Activated CD8-positive, alpha-beta memory T cell treated with anti-CD3 and anti-CD28 coated beads, Interleukin-2, amount 10 ng/mL, durations not matched to agents 7 days and 5 days (primary cell): ENCODE data around the gene CCDC54. TPM values are rescaled to one million over a fixed set of nuclear protein-coding genes. Genes with fewer than 3 reads are reported as not detected.

ENCODE experiments used
- ATAC-seq: fragments of 150-1000 bp; cut with Tn5 transposase; one replicate; pipeline ENCODE4 v1.10.0; 2021; ENCODE audit warnings: moderate library complexity
- CTCF ChIA-PET: fragments of 350-600 bp; sonication (Branson Sonifier 250); formaldehyde crosslinking; loops from one replicate; lab custom pipeline; 2021; ENCODE audit warnings: antibody characterized with exemption; lab: Charles Lee
- DNase-seq: peaks from one replicate; pipeline ENCODE4 v3.0.0-alpha.2; 2020
- H3K27ac Mint-ChIP-seq: one replicate; pipeline ENCODE4 v1.8.0; 2021; ENCODE audit warnings: mild to moderate bottlenecking, mixed read lengths
- H3K27me3 Mint-ChIP-seq: one replicate; pipeline ENCODE4 v1.8.0; 2021; ENCODE audit warnings: mixed read lengths
- H3K36me3 Mint-ChIP-seq: one replicate; pipeline ENCODE4 v1.8.0; 2021; ENCODE audit warnings: mild to moderate bottlenecking, mixed read lengths
- H3K4me1 Mint-ChIP-seq: one replicate; pipeline ENCODE4 v1.8.0; 2021; ENCODE audit warnings: mixed read lengths
- H3K4me3 Mint-ChIP-seq: one replicate; pipeline ENCODE4 v1.8.0; 2021; ENCODE audit warnings: mild to moderate bottlenecking, moderate library complexity, mixed read lengths
- H3K9me3 Mint-ChIP-seq: one replicate; pipeline ENCODE4 v1.8.0; 2022; ENCODE audit warnings: low read depth, mixed read lengths
- total RNA-seq, 2 experiments: library from RNA; stranded (reverse); gene quantifications; one replicate each; pipeline ENCODE4 v1.2.3, GENCODE V29; 2021

CCDC54 gene
- total RNA-seq, 2 experiments from 2014 or later = not detected

DNA sequence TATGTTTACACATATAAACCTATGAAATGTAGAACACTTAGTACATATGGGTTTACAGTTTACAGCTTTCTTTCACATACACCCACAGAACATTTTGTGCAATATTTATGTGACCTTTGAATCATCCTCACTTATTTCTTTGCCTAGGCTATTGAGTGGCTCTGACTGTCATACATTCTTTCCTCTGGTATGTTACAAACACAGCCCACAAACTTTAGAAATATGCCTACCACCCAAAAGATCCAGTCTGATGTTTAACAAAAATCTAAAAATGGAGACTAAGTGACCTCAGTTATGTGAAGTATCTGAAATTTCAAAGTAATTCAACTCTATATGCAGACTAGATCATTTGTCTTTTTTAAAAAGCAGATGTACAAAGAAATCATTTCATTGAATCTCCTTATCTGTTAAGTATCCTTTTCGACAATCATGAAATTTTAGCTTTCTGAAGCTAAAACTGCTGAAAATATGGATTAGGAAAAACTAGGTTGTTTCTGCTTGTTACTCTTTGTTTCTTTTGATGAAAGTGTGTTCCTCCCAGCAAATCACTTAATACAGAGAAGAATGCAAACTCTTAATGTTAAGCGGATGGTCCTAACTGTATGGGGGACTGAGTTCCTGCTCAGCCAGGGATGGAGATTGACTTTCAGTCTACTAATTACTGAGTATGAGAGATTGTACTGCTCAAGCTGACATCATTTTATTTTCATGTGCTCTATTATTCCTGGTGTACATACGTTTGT lies 27.7 kb downstream of the CCDC54 start:
- H3K4me1 Mint-ChIP-seq = no peaks in the 10 kb centered on the region
- H3K36me3 Mint-ChIP-seq = peaks cover 3% of the 10 kb centered on the region
- H3K4me3 Mint-ChIP-seq = no peak overlapping the region
- CTCF ChIA-PET = interaction anchor here (0.8 to 1.8 kb wide), 2 partner anchors 25 to 168 kb away, joined by 3 to 5 read pairs; no protein-coding TSS in a partner anchor
- peaks cover 7% of the 10 kb centered on the region for H3K9me3 Mint-ChIP-seq
- no peak for DNase-seq
- peaks cover 3% of the 10 kb centered on the region for H3K27me3 Mint-ChIP-seq
- H3K27ac Mint-ChIP-seq = no peak overlapping the region
- no peak for ATAC-seq

DNA sequence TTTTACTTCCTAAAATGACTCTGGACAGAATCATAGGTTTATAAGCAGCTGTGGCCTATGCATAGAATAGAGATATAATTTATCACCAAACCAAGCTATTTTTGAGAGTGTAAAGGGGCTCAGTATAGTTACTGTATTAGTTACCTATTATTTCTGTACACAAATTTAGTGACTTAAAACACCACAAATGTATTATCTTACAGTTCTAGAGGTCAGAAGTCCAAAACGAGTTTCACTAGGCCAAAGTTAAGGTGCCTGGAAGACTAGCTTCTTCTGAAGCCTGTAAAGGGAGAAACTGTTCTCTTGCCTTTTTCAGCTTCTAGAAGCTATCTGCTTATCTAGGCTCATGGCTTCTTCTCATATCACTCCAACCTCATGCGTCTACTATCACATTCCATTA lies 30.1 kb downstream of the CCDC54 start:
- H3K4me3 Mint-ChIP-seq = no peak overlapping the region
- no peak for ATAC-seq
- H3K9me3 Mint-ChIP-seq = peaks cover 7% of the 10 kb centered on the region
- CTCF ChIA-PET = no interaction called here
- peaks cover 3% of the 10 kb centered on the region for H3K36me3 Mint-ChIP-seq
- no peak for DNase-seq
- no peak overlapping the region for H3K27ac Mint-ChIP-seq
- H3K4me1 Mint-ChIP-seq = no peaks in the 10 kb centered on the region
- peaks cover 6% of the 10 kb centered on the region for H3K27me3 Mint-ChIP-seq

DNA sequence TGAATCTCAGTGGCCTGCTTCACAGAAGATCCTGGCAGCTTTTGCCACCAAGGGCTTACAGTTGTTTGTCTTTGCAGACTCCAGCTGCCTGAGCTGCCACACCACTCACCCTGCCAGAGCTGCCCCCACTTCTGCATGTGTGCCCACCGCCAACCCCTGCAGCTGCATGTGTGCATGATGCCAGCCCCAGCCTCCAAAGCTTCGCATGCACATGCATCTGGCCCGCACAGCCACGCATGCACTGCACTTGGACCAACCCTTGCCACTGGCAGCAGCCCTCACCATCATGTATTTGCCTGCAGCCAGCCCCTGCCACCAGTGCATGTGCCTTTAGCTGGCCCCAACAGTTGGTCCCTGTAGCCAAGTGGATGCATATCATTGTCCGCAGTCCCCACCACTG lies 31.3 kb downstream of the CCDC54 start:
- no peak overlapping the region for H3K4me3 Mint-ChIP-seq
- ATAC-seq = no peak
- CTCF ChIA-PET = interaction anchor here (0.6 kb wide), 1 partner anchor 37 kb away, joined by 3 read pairs; no protein-coding TSS in a partner anchor
- peaks cover 4% of the 10 kb centered on the region for H3K4me1 Mint-ChIP-seq
- peaks cover 7% of the 10 kb centered on the region for H3K9me3 Mint-ChIP-seq
- peaks cover 6% of the 10 kb centered on the region for H3K36me3 Mint-ChIP-seq
- H3K27ac Mint-ChIP-seq = no peak overlapping the region
- no peak for DNase-seq
- peaks cover 8% of the 10 kb centered on the region for H3K27me3 Mint-ChIP-seq

DNA sequence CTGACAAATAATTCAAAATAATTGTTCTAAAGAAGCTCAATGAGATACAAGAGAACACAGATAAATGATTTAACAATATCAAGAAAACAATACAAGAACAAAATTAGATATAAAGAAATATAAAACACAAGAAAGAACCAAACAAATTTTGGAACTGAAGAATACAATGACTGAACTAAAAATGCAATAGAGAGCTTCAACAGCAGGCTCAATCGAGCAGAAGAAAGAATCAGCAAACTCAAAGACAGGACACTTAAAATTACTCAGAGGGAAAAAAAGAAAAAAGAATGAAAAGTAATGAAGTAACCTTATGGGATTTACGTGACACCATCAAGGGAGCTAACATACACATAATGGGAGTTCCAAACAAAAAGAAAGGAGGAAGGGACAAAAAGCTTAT lies 32.1 kb downstream of the CCDC54 start:
- H3K4me1 Mint-ChIP-seq = peaks cover 11% of the 10 kb centered on the region
- no peak for DNase-seq
- CTCF ChIA-PET = interaction anchor here (1.2 to 2.6 kb wide), 4 partner anchors 12 to 174 kb away, joined by 3 to 11 read pairs (median 3); no protein-coding TSS in a partner anchor
- H3K27ac Mint-ChIP-seq = no peak overlapping the region
- H3K9me3 Mint-ChIP-seq = peaks cover 9% of the 10 kb centered on the region
- H3K4me3 Mint-ChIP-seq = no peak overlapping the region
- peaks cover 8% of the 10 kb centered on the region for H3K27me3 Mint-ChIP-seq
- no peak for ATAC-seq
- peaks cover 8% of the 10 kb centered on the region for H3K36me3 Mint-ChIP-seq

DNA sequence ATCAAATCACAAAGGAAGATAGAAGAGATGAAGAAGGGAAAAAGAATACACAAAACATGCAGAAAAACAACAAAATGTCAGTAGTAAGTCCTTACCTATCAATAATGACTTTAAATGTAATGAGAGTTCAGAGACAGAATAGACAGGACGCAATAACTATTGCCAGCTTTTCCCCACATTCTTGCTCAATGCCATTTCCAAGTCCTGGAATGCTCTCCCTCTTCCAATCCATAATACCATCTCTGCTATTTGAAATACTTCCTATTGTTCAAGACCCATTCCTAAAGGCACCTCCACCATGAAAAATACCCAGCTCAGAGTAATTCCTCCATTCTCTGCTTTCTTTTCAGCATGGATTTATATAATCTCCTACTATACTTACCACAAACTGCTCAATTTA lies 33.4 kb downstream of the CCDC54 start:
- Mint-ChIP-seq H3K27ac (no peak overlapping the region), H3K4me3 (no peak overlapping the region), H3K36me3 (peaks cover 8% of the 10 kb centered on the region), H3K27me3 (peaks cover 8% of the 10 kb centered on the region), H3K4me1 (peaks cover 14% of the 10 kb centered on the region), H3K9me3 (peaks cover 9% of the 10 kb centered on the region)
- CTCF ChIA-PET = interaction anchor here (0.6 to 2.6 kb wide), 4 partner anchors 19 to 175 kb away, joined by 3 to 11 read pairs (median 3); no protein-coding TSS in a partner anchor
- DNase-seq = no peak
- ATAC-seq = no peak

DNA sequence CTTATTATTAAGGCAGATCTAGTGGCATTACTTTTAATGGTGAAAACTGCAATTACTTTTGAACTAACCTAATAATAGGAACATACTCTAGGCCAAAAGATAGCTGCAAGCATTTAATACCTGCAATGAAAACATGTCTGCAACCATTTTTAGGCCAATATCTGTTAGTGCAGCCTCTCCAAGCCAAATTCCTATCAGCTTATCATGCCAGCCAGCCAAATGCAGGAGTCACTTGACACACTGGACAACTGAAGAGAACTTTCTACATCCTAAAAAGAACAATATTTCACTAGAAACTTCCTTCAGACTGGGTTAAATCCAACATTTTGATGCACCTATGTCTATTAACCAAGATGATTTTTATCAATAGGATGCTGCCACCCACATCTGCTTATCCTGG lies 33.8 kb downstream of the CCDC54 start:
- ATAC-seq (no peak), DNase-seq (no peak)
- H3K9me3 Mint-ChIP-seq = peaks cover 9% of the 10 kb centered on the region
- CTCF ChIA-PET = interaction anchor here (1.7 to 2.6 kb wide), 2 partner anchors 20 to 176 kb away, joined by 3 to 11 read pairs; no protein-coding TSS in a partner anchor
- H3K27ac Mint-ChIP-seq = no peak overlapping the region
- peaks cover 8% of the 10 kb centered on the region for H3K36me3 Mint-ChIP-seq
- H3K4me1 Mint-ChIP-seq = peaks cover 17% of the 10 kb centered on the region
- no peak overlapping the region for H3K4me3 Mint-ChIP-seq
- H3K27me3 Mint-ChIP-seq = peaks cover 8% of the 10 kb centered on the region

DNA sequence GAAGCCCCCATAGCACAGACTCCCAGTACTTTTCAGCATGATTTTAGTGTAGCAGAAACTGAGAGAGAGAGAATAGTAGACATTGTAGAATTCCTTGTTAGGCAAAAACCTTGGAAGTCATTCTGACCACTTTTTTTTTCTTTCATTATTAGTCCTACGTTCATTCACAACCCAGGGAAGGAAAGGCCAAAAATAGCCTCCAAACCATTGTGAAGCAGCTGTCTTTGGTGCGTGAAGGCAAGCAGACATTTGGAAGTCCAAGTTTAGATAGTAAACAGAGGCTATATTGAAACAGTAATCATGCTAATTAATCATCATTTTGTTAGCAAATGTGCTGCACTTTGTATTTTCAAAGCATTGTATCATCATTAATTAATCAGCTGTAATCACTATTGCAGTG lies 34.5 kb downstream of the CCDC54 start:
- no peak for DNase-seq

DNA sequence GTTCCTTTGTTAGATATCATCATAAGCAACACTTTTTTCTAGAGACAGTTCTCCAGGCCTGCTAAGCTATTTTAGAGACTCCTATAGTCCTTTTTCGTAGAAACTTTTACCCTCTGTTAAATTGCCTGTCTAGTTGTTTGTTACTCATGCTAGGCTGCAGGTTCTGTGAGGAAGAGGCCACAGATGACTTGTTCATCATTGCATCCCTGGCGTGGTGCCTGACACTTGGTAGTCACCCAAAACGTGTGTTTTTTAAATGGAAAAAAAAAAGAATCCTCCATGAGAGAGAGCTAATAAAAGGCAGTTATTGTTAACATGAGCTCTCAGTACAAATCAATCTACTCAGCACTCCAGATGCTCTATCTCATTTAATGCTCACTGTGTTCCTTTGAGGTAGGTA lies 35.1 kb downstream of the CCDC54 start:
- no peak overlapping the region for H3K4me3 Mint-ChIP-seq
- H3K36me3 Mint-ChIP-seq = peaks cover 8% of the 10 kb centered on the region
- no peak overlapping the region for H3K27ac Mint-ChIP-seq
- peaks cover 9% of the 10 kb centered on the region for H3K9me3 Mint-ChIP-seq
- CTCF ChIA-PET = interaction anchor here (1.3 to 1.5 kb wide), 3 partner anchors 17 to 177 kb away, joined by 3 to 6 read pairs (median 4); no protein-coding TSS in a partner anchor
- peaks cover 19% of the 10 kb centered on the region for H3K4me1 Mint-ChIP-seq
- DNase-seq (no peak), ATAC-seq (no peak)
- peaks cover 8% of the 10 kb centered on the region for H3K27me3 Mint-ChIP-seq

More for the DNA sequence above, 34.5 kb downstream of the CCDC54 start:
- Mint-ChIP-seq H3K4me1 (peaks cover 19% of the 10 kb centered on the region), H3K27me3 (peaks cover 8% of the 10 kb centered on the region), H3K36me3 (peaks cover 8% of the 10 kb centered on the region), H3K9me3 (peaks cover 9% of the 10 kb centered on the region), H3K27ac (no peak overlapping the region), H3K4me3 (no peak overlapping the region)
- ATAC-seq = no peak
- CTCF ChIA-PET = interaction anchor here (1.3 kb wide), 1 partner anchor 18 kb away, joined by 6 read pairs; no protein-coding TSS in a partner anchor

DNA sequence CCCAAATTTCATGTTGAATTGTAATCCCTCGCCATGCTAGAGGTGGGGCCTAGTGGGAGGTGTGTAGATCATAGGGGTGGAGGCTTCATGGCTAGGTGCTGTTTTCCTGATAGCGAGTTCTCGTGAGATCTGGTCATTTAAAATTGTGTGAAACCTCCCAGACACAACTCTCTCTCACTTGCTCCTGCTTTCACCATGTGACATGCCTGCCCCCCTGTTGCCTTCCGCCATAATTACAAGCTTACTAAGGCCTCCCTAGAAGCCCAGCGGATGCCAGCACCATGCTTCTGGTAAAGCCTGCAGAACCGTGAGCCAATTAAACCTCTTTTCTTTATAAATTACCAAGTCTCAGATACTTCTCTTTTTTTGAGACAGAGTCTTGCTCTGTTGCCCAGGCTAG lies 36.0 kb downstream of the CCDC54 start:
- ATAC-seq (no peak), DNase-seq (no peak)
- CTCF ChIA-PET = interaction anchor here (1.3 to 1.5 kb wide), 2 partner anchors 18 to 177 kb away, joined by 3 to 4 read pairs; no protein-coding TSS in a partner anchor

DNA sequence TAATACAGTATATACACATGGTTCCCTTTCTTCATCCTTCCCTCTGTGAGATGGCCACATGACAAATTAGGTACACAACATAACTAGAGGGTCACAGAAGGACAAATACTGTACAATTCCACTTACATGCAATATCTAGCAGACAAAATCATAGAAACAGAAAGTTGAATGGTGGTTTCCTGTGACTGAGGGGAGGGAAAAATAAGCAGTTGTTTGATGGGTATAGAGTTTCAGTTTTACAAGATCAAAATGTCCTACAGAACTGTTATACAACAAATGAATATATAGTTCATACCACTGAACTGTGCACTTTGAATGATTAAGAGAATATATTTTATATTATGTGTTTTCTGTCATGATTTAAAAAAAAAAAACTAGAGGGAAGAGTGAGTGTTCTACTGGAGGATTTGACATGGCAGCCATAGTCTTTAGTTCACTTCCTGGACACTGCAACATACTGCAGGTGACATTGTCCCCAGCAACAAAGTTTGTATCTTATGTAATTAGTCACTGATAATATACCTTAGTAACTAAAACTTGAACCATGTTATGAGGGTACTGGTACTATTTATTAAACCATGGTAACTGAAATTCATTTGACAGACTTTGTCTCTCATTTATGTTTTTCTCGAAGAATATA lies 37.2 kb downstream of the CCDC54 start:
- Mint-ChIP-seq H3K27ac (no peak overlapping the region), H3K9me3 (peaks cover 4% of the 10 kb centered on the region), H3K4me1 (peaks cover 19% of the 10 kb centered on the region), H3K4me3 (no peak overlapping the region), H3K27me3 (peaks cover 11% of the 10 kb centered on the region), H3K36me3 (peaks cover 6% of the 10 kb centered on the region)
- CTCF ChIA-PET = no interaction called here
- no peak for DNase-seq
- ATAC-seq = peak; percentile 68

More for the DNA sequence above, 36.0 kb downstream of the CCDC54 start:
- H3K27me3 Mint-ChIP-seq = peaks cover 8% of the 10 kb centered on the region
- no peak overlapping the region for H3K4me3 Mint-ChIP-seq
- H3K9me3 Mint-ChIP-seq = peaks cover 6% of the 10 kb centered on the region
- no peak overlapping the region for H3K27ac Mint-ChIP-seq
- H3K36me3 Mint-ChIP-seq = peaks cover 8% of the 10 kb centered on the region
- H3K4me1 Mint-ChIP-seq = peaks cover 19% of the 10 kb centered on the region

DNA sequence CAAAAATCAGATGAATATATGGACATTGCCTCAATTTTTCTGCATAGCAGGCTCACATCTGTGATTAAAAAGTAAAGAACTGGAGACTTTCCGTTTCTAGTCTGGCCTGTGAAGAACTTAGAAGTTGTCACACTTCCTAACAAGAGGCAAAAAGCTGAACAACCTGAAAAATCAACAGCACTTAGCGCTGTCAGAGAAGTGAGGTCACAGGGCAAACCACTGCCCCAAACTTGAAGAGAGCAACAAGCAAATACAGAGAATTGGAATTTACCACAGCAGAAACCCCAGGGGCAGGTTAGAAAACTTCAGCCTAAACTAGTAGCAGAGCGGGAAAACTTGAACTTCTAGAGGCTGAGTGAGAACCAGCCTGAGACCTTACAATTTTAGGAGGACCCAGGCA lies 38.9 kb downstream of the CCDC54 start:
- H3K4me3 Mint-ChIP-seq = no peak overlapping the region
- ATAC-seq (peak; percentile 43), DNase-seq (no peak)
- H3K27ac Mint-ChIP-seq = no peak overlapping the region
- peaks cover 21% of the 10 kb centered on the region for H3K4me1 Mint-ChIP-seq
- H3K9me3 Mint-ChIP-seq = peaks cover 2% of the 10 kb centered on the region
- CTCF ChIA-PET = interaction anchor here (1.1 to 1.5 kb wide), 2 partner anchors 15 to 144 kb away, joined by 3 to 10 read pairs; no protein-coding TSS in a partner anchor
- H3K27me3 Mint-ChIP-seq = peaks cover 18% of the 10 kb centered on the region
- H3K36me3 Mint-ChIP-seq = peaks cover 5% of the 10 kb centered on the region

DNA sequence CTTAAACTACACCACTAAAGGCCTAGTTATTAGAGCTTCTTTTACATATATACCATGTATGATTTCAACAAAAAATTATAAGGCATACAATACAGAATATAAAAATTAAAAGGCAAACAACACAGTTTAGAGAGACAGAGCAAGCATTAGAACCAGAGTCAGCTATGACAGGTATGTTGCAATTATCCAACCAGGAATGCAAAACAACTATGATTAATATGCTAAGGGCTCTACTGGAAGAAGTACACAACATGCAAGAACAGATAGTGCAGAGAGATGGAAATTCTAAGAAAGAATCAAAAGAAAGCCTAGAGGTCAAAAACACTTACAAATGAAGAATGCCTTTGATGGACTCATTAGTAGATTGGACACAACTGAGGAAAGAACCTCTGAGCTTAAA lies 39.6 kb downstream of the CCDC54 start:
- CTCF ChIA-PET = interaction anchor here (1.1 to 1.2 kb wide), 3 partner anchors 13 to 145 kb away, joined by 3 to 8 read pairs (median 5); no protein-coding TSS in a partner anchor
- ATAC-seq = no peak
- Mint-ChIP-seq H3K36me3 (peaks cover 5% of the 10 kb centered on the region), H3K27ac (no peak overlapping the region), H3K4me3 (no peak overlapping the region), H3K4me1 (peaks cover 22% of the 10 kb centered on the region), H3K27me3 (peaks cover 22% of the 10 kb centered on the region), H3K9me3 (peaks cover 2% of the 10 kb centered on the region)
- DNase-seq = no peak

DNA sequence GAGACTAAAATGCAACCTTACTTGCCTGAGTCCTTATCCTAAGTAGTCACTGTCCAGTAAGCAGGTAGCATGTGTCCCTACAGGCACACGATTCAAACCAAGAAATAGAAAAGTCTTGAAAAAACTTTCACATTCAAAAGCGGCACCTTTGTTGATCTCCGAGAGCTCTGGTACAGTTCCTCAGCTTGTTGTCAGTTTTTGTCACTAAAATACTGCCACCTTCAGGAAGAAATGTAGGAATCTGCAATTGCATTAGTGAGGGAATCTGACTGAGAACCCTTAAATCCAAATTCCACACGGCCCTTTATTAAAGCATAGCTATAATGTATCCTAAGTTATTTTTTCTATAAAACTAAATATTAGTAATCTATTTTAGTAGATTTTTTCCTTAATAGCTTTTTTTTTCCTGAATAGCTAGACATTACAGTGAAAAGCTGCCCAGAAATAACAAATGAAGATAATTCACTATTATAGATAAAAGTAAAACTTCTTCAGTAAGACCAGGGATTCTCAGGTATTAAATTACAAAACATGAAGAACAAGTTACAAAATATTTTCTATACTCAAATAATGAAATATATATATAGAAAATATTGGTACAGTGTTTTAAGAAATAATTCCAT lies 44.0 kb downstream of the CCDC54 start:
- H3K27ac Mint-ChIP-seq = no peak overlapping the region
- no peak for DNase-seq
- H3K4me1 Mint-ChIP-seq = peaks cover 3% of the 10 kb centered on the region
- CTCF ChIA-PET = interaction anchor here (0.7 to 3.6 kb wide), 15 partner anchors 9 to 191 kb away, joined by 3 to 39 read pairs (median 4); partner anchors contain the start of gene BBX
- no peaks in the 10 kb centered on the region for H3K36me3 Mint-ChIP-seq
- peak; percentile 83 for ATAC-seq
- no peak overlapping the region for H3K4me3 Mint-ChIP-seq
- no peaks in the 10 kb centered on the region for H3K9me3 Mint-ChIP-seq
- peaks cover 28% of the 10 kb centered on the region for H3K27me3 Mint-ChIP-seq
